ENCODE measurements around the gene OR52L1.
"Not testable (repeated sequence)": the region's sequence is repeated elsewhere in the genome, so short reads cannot be mapped to it uniquely, and the experiment has no call there.

The OR52L1 gene

GRCh38 chr11:5973530-5973929 lies 13.3 kb downstream of the OR52L1 start:
- no peaks in the 10 kb centered on the region for H3K36me3 ChIP-seq (replicated peaks; ENCODE audit: insufficient read depth, low read length)
- no peaks in the 10 kb centered on the region for H3K4me1 ChIP-seq (ENCODE audit: low read length)
- DNase-seq, result no peak
- no peaks in the 10 kb centered on the region for H3K9me2 ChIP-seq (replicated peaks; ENCODE audit: insufficient read depth, low read length)
- no peak overlapping the region for H3K27ac ChIP-seq (ENCODE audit: low read length)
- no peaks in the 10 kb centered on the region for H3F3A ChIP-seq (ENCODE audit: insufficient read depth, low read length)
- no peak overlapping the region for H3K4me2 ChIP-seq (ENCODE audit: low read depth, low read length)
- H2AFZ ChIP-seq (ENCODE audit: low read length), result no peak overlapping the region
- H4K20me1 ChIP-seq (ENCODE audit: insufficient read depth, low read length), result no peaks in the 10 kb centered on the region
- no peak for TF ChIP-seq EZH2 (optimal IDR thresholded peaks at IDR 0.05; ENCODE audit: low read depth, low read length)
- no peak overlapping the region for H3K9ac ChIP-seq (ENCODE audit: low read length)
- no peaks in the 10 kb centered on the region for H3K27me3 ChIP-seq (replicated peaks; ENCODE audit: insufficient read depth, low read length)
- no peak overlapping the region for H3K4me3 ChIP-seq (ENCODE audit: low read length)
- H3K79me2 ChIP-seq (ENCODE audit: low read length), result no peaks in the 10 kb centered on the region
- H3K9me3 ChIP-seq (replicated peaks; ENCODE audit: insufficient read depth, low read length), result no peaks in the 10 kb centered on the region

- no peak for TF ChIP-seq CTCF (IDR thresholded peaks at IDR 0.05; ENCODE audit: low read length)
- TF ChIP-seq EZH2phosphoT487 (IDR thresholded peaks at IDR 0.05; ENCODE audit: low read length), result no peak
- TF ChIP-seq EZH2 (optimal IDR thresholded peaks at IDR 0.05; ENCODE audit: low read depth, low read length), result no peak
- H2AFZ ChIP-seq (ENCODE audit: low read length), result no peak within 1 kb of the TSS
- no peak within 1 kb of the TSS for H3K27ac ChIP-seq (ENCODE audit: low read length)
- DNase-seq, result no peak
- no peak within 1 kb of the TSS for H3K4me2 ChIP-seq (ENCODE audit: low read depth, low read length)
- no peaks in the 10 kb centered on the region for H3K36me3 ChIP-seq (replicated peaks; ENCODE audit: insufficient read depth, low read length)
- no peaks in the 10 kb centered on the region for H3K4me1 ChIP-seq (ENCODE audit: low read length)
- H3K27me3 ChIP-seq (replicated peaks; ENCODE audit: insufficient read depth, low read length), result no peaks in the 10 kb centered on the region
- no peaks in the 10 kb centered on the region for H4K20me1 ChIP-seq (ENCODE audit: insufficient read depth, low read length)
- H3F3A ChIP-seq (ENCODE audit: insufficient read depth, low read length), result no peaks in the 10 kb centered on the region
- no peaks in the 10 kb centered on the region for H3K9me2 ChIP-seq (replicated peaks; ENCODE audit: insufficient read depth, low read length)
- no peaks in the 10 kb centered on the region for H3K79me2 ChIP-seq (ENCODE audit: low read length)
- no peak within 1 kb of the TSS for H3K9ac ChIP-seq (ENCODE audit: low read length)
- no peak within 1 kb of the TSS for H3K4me3 ChIP-seq (ENCODE audit: low read length)
- no peaks in the 10 kb centered on the region for H3K9me3 ChIP-seq (replicated peaks; ENCODE audit: insufficient read depth, low read length)
Measured at GRCh38 chr11:5968394-5968793, 18.4 kb downstream of the OR52L1 start, which contains the start of gene OR56A5. Gene OR56A5, minus strand, starts transcription at chr11:5968494. Its CDS starts 0 bp downstream, at chr11:5968494.

- Histone ChIP-seq H3K27me3 (replicated peaks; ENCODE audit: insufficient read depth, low read length) (no peaks in the 10 kb centered on the region), H3K27ac (ENCODE audit: low read length) (no peak overlapping the region), H3K4me2 (ENCODE audit: low read depth, low read length) (no peak overlapping the region), H3K4me3 (ENCODE audit: low read length) (no peak overlapping the region), H3K9me3 (replicated peaks; ENCODE audit: insufficient read depth, low read length) (no peaks in the 10 kb centered on the region), H3K36me3 (replicated peaks; ENCODE audit: insufficient read depth, low read length) (no peaks in the 10 kb centered on the region), H3K9me2 (replicated peaks; ENCODE audit: insufficient read depth, low read length) (no peaks in the 10 kb centered on the region), H3K79me2 (ENCODE audit: low read length) (no peaks in the 10 kb centered on the region), H3K9ac (ENCODE audit: low read length) (no peak overlapping the region), H4K20me1 (ENCODE audit: insufficient read depth, low read length) (no peaks in the 10 kb centered on the region), H3F3A (ENCODE audit: insufficient read depth, low read length) (no peaks in the 10 kb centered on the region), H3K4me1 (ENCODE audit: low read length) (no peaks in the 10 kb centered on the region), H2AFZ (ENCODE audit: low read length) (no peak overlapping the region)
- no peak for DNase-seq
- TF ChIP-seq EZH2phosphoT487 (IDR thresholded peaks at IDR 0.05; ENCODE audit: low read length) (no peak), EZH2 (optimal IDR thresholded peaks at IDR 0.05; ENCODE audit: low read depth, low read length) (no peak), CTCF (IDR thresholded peaks at IDR 0.05; ENCODE audit: low read length) (no peak)
Measured at GRCh38 chr11:5967708-5968107, 19.1 kb downstream of the OR52L1 start.

GRCh38 chr11:5966958-5967357 lies 19.8 kb downstream of the OR52L1 start:
- no peak overlapping the region for H3K9ac ChIP-seq (ENCODE audit: low read length)

GRCh38 chr11:5960704-5961320 lies 26.0 kb downstream of the OR52L1 start:
- not testable (repeated sequence) for H3K9me2 ChIP-seq (replicated peaks; ENCODE audit: insufficient read depth, low read length); H3K4me1 ChIP-seq (ENCODE audit: low read length); H3K79me2 ChIP-seq (ENCODE audit: low read length); H2AFZ ChIP-seq (ENCODE audit: low read length); H4K20me1 ChIP-seq (ENCODE audit: insufficient read depth, low read length); H3K4me3 ChIP-seq (ENCODE audit: low read length); H3K9me3 ChIP-seq (replicated peaks; ENCODE audit: insufficient read depth, low read length); DNase-seq; H3K36me3 ChIP-seq (replicated peaks; ENCODE audit: insufficient read depth, low read length); H3K27me3 ChIP-seq (replicated peaks; ENCODE audit: insufficient read depth, low read length); H3K27ac ChIP-seq (ENCODE audit: low read length); H3K4me2 ChIP-seq (ENCODE audit: low read depth, low read length); H3K9ac ChIP-seq (ENCODE audit: low read length); H3F3A ChIP-seq (ENCODE audit: insufficient read depth, low read length)

More at GRCh38 chr11:5966958-5967357, 19.8 kb downstream of the OR52L1 start:
- H3K9me3 ChIP-seq (replicated peaks; ENCODE audit: insufficient read depth, low read length), result no peaks in the 10 kb centered on the region
- H3K36me3 ChIP-seq (replicated peaks; ENCODE audit: insufficient read depth, low read length), result no peaks in the 10 kb centered on the region
- no peaks in the 10 kb centered on the region for H3F3A ChIP-seq (ENCODE audit: insufficient read depth, low read length)
- DNase-seq, result no peak
- H3K27me3 ChIP-seq (replicated peaks; ENCODE audit: insufficient read depth, low read length), result no peaks in the 10 kb centered on the region
- no peaks in the 10 kb centered on the region for H3K9me2 ChIP-seq (replicated peaks; ENCODE audit: insufficient read depth, low read length)
- no peak overlapping the region for H3K27ac ChIP-seq (ENCODE audit: low read length)
- H3K4me1 ChIP-seq (ENCODE audit: low read length), result no peaks in the 10 kb centered on the region
- H2AFZ ChIP-seq (ENCODE audit: low read length), result no peak overlapping the region
- no peak for TF ChIP-seq CTCF (IDR thresholded peaks at IDR 0.05; ENCODE audit: low read length)
- TF ChIP-seq EZH2 (optimal IDR thresholded peaks at IDR 0.05; ENCODE audit: low read depth, low read length), result no peak
- no peak for TF ChIP-seq EZH2phosphoT487 (IDR thresholded peaks at IDR 0.05; ENCODE audit: low read length)
- H3K79me2 ChIP-seq (ENCODE audit: low read length), result no peaks in the 10 kb centered on the region
- no peaks in the 10 kb centered on the region for H4K20me1 ChIP-seq (ENCODE audit: insufficient read depth, low read length)
- H3K4me2 ChIP-seq (ENCODE audit: low read depth, low read length), result no peak overlapping the region
- no peak overlapping the region for H3K4me3 ChIP-seq (ENCODE audit: low read length)
